KG1 (cell line): ENCODE data around the gene REEP6.
"Not testable (repeated sequence)": the region's sequence is repeated elsewhere in the genome, so short reads cannot be mapped to it uniquely, and the experiment has no call there.

Experiments
- DNase-seq: peaks from one replicate; lab custom pipeline; 2025; lab: John Stamatoyannopoulos, UW

The REEP6 gene

GRCh38 chr19:1472231-1473084, 18.5 kb upstream of the REEP6 start:
- no peak for DNase-seq

GRCh38 chr19:1473085-1473851, 17.7 kb upstream of the REEP6 start:
- DNase-seq: no peak

GRCh38 chr19:1474011-1474764, 16.8 kb upstream of the REEP6 start:
- no peak for DNase-seq

- no peak for DNase-seq
Observed at GRCh38 chr19:1474765-1475351, 16.1 kb upstream of the REEP6 start.

- DNase-seq: no peak
Observed at GRCh38 chr19:1475751-1476437, 15.1 kb upstream of the REEP6 start.

- not testable (repeated sequence) for DNase-seq
Observed at GRCh38 chr19:1477056-1477455, 13.9 kb upstream of the REEP6 start.

GRCh38 chr19:1478934-1479707, 11.9 kb upstream of the REEP6 start, which contains the start of gene C19orf25:
TSS of gene C19orf25 (minus strand) at chr19:1479215. CDS start at chr19:1478903, 312 bp downstream.
- DNase-seq: peak; percentile 87

GRCh38 chr19:1481224-1481892, 9.6 kb upstream of the REEP6 start:
- no peak for DNase-seq

- no peak for DNase-seq
Observed at GRCh38 chr19:1481893-1482360, 9.1 kb upstream of the REEP6 start.

- no peak for DNase-seq
Observed at GRCh38 chr19:1482361-1483130, 8.4 kb upstream of the REEP6 start.

- no peak for DNase-seq
Observed at GRCh38 chr19:1483131-1483978, 7.6 kb upstream of the REEP6 start.

- DNase-seq: no peak
Observed at GRCh38 chr19:1483979-1484428, 7.0 kb upstream of the REEP6 start.

GRCh38 chr19:1486720-1487575, 4.0 kb upstream of the REEP6 start:
- DNase-seq: no peak

- DNase-seq: no peak
Observed at GRCh38 chr19:1487576-1488281, 3.3 kb upstream of the REEP6 start.

- DNase-seq: no peak
Observed at GRCh38 chr19:1488282-1488601, 2.7 kb upstream of the REEP6 start.

GRCh38 chr19:1489463-1490310, 1.3 kb upstream of the REEP6 start:
- DNase-seq: no peak
